HG03280 (cell line): ENCODE results near the gene ZSCAN26.
A peak's percentile ranks its signal among the peaks of the same experiment; 100 is the strongest.

Source experiments
- ATAC-seq: cut with Tn5 transposase; IDR thresholded peaks from one replicate; pipeline ENCODE4 v1.9.1; 2021; ENCODE audit warnings: mild to moderate bottlenecking, moderate library complexity; ENCODE audit not compliant: unreplicated experiment

ZSCAN26 gene

GRCh38 chr6:28266962-28267694 lies at the start of gene ZSCAN26:
ZSCAN26 (plus strand) TSS chr6:28267143; CDS start chr6:28271920, 4,777 bp downstream.
- ATAC-seq: peak; percentile 93

- no peak for ATAC-seq
Measured at GRCh38 chr6:28217890-28218289, 49.1 kb upstream of the ZSCAN26 start.

GRCh38 chr6:28218312-28219248 lies 48.4 kb upstream of the ZSCAN26 start:
- peak; percentile 55 for ATAC-seq

GRCh38 chr6:28220257-28221133 lies 46.4 kb upstream of the ZSCAN26 start:
- ATAC-seq: no peak

- ATAC-seq: no peak
Measured at GRCh38 chr6:28224131-28225055, 42.5 kb upstream of the ZSCAN26 start.

- peak; percentile 94 for ATAC-seq
Measured at GRCh38 chr6:28225056-28225834, 41.7 kb upstream of the ZSCAN26 start, which contains the start of gene ZSCAN9. ZSCAN9 (plus strand) TSS chr6:28225275; CDS start chr6:28227085, 1,810 bp downstream.

GRCh38 chr6:28226460-28226859 lies 40.5 kb upstream of the ZSCAN26 start:
- ATAC-seq: no peak

- no peak for ATAC-seq
Measured at GRCh38 chr6:28232785-28233184, 34.2 kb upstream of the ZSCAN26 start.

- no peak for ATAC-seq
Measured at GRCh38 chr6:28235912-28236452, 31.0 kb upstream of the ZSCAN26 start.

- no peak for ATAC-seq
Measured at GRCh38 chr6:28239636-28240035, 27.3 kb upstream of the ZSCAN26 start.

- ATAC-seq: no peak
Measured at GRCh38 chr6:28240471-28240870, 26.5 kb upstream of the ZSCAN26 start.

GRCh38 chr6:28243946-28244345 lies 23.0 kb upstream of the ZSCAN26 start:
- ATAC-seq: no peak

GRCh38 chr6:28245206-28245941 lies 21.6 kb upstream of the ZSCAN26 start:
- no peak for ATAC-seq

GRCh38 chr6:28248916-28249315 lies 18.0 kb upstream of the ZSCAN26 start:
- no peak for ATAC-seq

- no peak for ATAC-seq
Measured at GRCh38 chr6:28250747-28251146, 16.2 kb upstream of the ZSCAN26 start.

- peak; percentile 50 for ATAC-seq
Measured at GRCh38 chr6:28251661-28252008, 15.3 kb upstream of the ZSCAN26 start.

GRCh38 chr6:28252009-28252975 lies 14.7 kb upstream of the ZSCAN26 start, which contains the start of gene ZKSCAN4:
ZKSCAN4 (minus strand) TSS chr6:28252269; CDS start chr6:28251980, 289 bp downstream.
- ATAC-seq: peak; percentile 71
